NCI-H748 (cell line): ENCODE measurements around the gene ATAD1.
"Not testable (repeated sequence)": the region's sequence is repeated elsewhere in the genome, so short reads cannot be mapped to it uniquely, and the experiment has no call there.

ENCODE experiments used
- DNase-seq: peaks from one replicate; lab custom pipeline; 2025; ENCODE audit not compliant: unreplicated experiment; lab: John Stamatoyannopoulos, UW

Gene ATAD1

GRCh38 chr10:87803831-87804230 is 14.2 kb downstream of the ATAD1 start:
- DNase-seq = no peak

DNA sequence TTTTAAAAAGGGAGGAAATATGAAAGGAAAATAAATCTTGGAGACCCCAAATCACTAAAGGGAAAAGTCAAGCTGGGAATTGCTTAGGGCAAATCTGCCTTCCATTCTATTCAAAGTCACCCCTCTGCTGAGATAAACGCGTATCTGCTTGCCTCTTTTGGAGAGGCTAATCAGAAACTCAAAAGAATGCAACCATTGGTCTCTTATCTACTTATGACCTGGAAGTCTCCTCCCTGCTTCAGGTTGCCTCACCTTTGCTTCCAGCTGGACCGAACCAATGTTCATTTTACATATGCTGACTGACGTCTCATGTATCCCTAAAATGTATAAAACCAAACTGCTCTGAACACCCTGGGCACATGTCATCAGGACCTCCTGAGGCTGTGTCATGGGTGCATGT is 14.7 kb downstream of the ATAD1 start:
- DNase-seq = no peak

- not testable (repeated sequence) for DNase-seq
These were observed 16.1 kb downstream of the ATAD1 start for GRCh38 chr10:87801813-87802435.

GRCh38 chr10:87799860-87800259 is 18.2 kb downstream of the ATAD1 start:
- DNase-seq = no peak

DNA sequence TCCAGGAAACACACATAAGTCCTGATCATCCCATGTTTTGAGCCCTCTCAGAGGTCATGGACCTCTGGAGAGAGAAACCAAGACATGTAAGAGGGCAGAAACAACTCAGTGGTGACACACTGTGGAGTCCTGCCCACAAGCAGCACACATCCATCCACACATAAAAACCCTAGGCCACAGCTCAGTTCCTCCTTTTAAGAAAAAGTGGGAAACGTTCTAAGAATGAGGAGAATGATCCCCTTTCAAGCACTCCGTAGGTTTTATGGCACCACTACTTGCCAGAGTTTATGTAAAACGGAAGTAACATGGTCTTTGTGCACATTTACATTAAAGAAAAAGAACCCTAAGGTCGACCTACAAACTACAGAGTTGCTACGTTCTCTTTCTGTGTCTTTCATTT is 19.9 kb downstream of the ATAD1 start:
- DNase-seq = no peak

- no peak for DNase-seq
These were observed 23.7 kb downstream of the ATAD1 start for GRCh38 chr10:87794285-87794684.

GRCh38 chr10:87790185-87790584 is 27.8 kb downstream of the ATAD1 start:
- no peak for DNase-seq

- no peak for DNase-seq
These were observed 31.6 kb downstream of the ATAD1 start for GRCh38 chr10:87786421-87786820.

- no peak for DNase-seq
These were observed 35.3 kb downstream of the ATAD1 start for GRCh38 chr10:87782721-87783120.

- no peak for DNase-seq
These were observed 36.5 kb downstream of the ATAD1 start for GRCh38 chr10:87781545-87781944.

- no peak for DNase-seq
These were observed 41.7 kb downstream of the ATAD1 start for GRCh38 chr10:87776328-87776727.

- no peak for DNase-seq
These were observed 42.3 kb downstream of the ATAD1 start for GRCh38 chr10:87775766-87776165.

DNA sequence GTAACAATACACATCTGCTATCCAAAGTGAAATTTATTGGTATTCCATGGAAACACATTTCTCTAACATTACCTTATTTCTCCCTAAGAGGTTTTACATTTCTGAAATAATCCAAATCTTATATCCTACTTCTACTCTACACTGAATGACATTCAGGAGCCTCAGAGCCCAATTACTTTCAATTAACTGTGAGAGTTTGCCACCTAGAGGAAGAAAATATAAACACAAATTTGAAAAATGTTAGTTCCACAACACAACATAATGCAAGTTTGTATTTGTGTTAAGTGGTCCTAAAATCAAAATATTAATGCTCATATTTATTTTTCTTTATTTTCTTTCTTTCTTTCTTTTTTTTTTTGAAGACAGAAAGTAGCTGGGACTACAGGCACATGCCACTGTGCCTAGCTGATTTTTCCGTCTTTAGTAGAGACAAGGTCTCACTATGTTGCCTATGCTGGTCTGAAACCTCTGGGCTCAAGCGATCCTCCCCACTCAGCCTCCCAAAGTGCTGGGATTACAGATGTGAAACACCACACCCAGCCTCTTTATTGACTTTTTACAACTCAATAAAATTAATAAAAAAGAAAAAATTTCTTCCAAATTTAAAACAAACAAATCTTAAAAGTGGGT is 46.0 kb downstream of the ATAD1 start:
- DNase-seq = peak; percentile 23

DNA sequence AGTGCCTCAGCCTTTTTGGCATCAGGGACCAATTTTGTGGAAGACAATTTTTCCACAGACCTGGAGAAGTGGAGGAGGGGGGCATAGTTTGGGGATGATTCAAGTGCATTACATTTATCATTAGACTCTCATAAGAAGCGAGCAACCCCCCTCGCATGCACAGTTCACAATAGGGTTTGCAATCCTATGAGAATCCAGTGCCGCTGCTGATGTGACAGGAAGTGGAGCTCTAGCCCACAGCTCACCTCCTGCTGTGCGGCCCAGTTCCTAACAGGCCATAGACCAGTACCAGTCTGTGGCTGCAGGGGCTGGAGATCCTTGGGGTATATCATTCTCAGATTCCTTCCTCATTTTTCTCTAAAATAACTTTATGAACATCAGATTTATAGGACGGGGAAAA is 50.8 kb downstream of the ATAD1 start:
- no peak for DNase-seq

GRCh38 chr10:87765666-87766376 is 52.2 kb downstream of the ATAD1 start:
- no peak for DNase-seq

- DNase-seq = no peak
These were observed 53.7 kb downstream of the ATAD1 start for GRCh38 chr10:87764072-87764934.

GRCh38 chr10:87763086-87763861 is 54.8 kb downstream of the ATAD1 start:
- no peak for DNase-seq

- no peak for DNase-seq
These were observed 56.1 kb downstream of the ATAD1 start for GRCh38 chr10:87761892-87762291.

- no peak for DNase-seq
These were observed 56.9 kb downstream of the ATAD1 start for GRCh38 chr10:87761153-87761552.

DNA sequence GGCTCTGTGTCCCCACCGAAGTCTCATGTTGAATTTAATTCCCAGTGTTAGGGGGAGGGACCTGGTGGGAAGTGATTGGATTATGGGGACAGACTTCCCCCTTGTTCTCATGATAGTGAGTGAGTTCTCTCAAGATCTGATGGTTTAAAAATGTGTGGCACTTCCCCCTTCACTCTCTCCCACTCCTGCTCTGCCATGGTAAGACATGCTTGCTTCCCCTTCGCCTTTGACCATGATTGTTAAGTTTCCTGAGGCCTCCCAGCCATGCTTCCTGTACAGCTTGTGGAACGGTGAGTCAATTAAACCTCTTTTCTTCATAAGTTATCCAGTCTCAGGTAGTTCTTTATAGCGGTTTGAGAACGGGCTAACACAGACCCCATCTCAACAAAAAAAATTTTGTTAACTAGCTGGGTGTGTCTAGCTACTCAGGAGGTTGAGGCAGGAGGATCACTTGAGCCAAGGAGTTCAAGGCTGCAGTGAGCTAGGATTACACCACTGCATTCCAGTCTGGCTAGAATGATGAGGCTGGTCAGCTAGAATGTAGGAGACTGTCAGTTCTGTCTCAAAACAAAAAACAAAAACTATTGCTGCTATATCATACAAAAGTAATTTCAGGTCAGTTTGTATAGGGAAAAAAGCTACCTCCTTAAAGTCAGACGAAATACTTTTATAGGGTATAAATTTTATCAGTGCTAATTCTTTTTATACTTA is 57.7 kb downstream of the ATAD1 start:
- DNase-seq = no peak
